Measurements from ENCODE around the gene KCNN4.
A peak's percentile ranks its signal among the peaks of the same experiment; 100 is the strongest.

The KCNN4 gene

DNA sequence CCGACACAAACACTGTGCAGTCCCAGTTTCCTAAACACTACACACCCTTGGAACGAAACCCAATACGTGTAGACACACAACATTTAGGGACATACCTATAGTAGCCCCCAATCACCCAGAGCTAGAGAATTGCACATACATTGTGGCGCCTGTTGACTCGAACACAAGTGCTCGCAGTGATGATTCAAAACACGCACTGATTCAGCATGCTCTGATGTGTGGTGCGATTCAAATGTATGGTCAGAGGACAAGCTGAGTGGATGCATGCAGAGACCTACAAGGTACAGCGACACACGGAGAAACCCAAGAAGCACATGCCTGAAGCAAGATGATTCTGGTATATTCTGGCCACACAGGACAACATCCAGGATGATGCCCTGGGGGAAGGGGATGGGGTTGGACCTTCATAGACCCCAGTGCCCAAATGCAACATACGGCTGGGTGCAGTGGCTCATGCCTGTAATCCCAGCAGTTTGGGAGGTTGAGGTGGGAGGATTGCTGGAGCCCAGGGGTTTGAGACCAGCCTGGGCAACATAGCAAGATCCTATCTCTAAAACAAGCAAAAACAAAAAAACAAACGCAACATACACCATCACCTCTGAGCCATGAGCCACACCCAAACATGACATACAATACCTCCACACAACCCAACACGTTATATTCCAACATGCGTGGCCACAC lies 997 bp upstream of the KCNN4 start:
- H3K27ac ChIP-seq = peak overlapping the region; percentile 96
- TF ChIP-seq, protein P1, sequence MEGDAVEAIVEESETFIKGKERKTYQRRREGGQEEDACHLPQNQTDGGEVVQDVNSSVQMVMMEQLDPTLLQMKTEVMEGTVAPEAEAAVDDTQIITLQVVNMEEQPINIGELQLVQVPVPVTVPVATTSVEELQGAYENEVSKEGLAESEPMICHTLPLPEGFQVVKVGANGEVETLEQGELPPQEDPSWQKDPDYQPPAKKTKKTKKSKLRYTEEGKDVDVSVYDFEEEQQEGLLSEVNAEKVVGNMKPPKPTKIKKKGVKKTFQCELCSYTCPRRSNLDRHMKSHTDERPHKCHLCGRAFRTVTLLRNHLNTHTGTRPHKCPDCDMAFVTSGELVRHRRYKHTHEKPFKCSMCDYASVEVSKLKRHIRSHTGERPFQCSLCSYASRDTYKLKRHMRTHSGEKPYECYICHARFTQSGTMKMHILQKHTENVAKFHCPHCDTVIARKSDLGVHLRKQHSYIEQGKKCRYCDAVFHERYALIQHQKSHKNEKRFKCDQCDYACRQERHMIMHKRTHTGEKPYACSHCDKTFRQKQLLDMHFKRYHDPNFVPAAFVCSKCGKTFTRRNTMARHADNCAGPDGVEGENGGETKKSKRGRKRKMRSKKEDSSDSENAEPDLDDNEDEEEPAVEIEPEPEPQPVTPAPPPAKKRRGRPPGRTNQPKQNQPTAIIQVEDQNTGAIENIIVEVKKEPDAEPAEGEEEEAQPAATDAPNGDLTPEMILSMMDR (conservative IDR thresholded peaks at IDR 0.05; ENCODE audit: low read depth) = no peak
- POLR2A ChIA-PET (ENCODE audit: low non-redundant PET) = interaction anchor here (1.2 kb wide), 1 partner anchor 25 kb away, joined by 3 read pairs; no protein-coding TSS in a partner anchor
- CTCF ChIA-PET = no interaction called here
- no peak for DNase-seq (ENCODE audit: low spot score)

- POLR2A ChIA-PET (ENCODE audit: low non-redundant PET) = interaction anchor here (1.0 kb wide), 2 partner anchors 10 to 27 kb away, joined by 3 to 4 read pairs; no protein-coding TSS in a partner anchor
- peak overlapping the region; percentile 96 for H3K27ac ChIP-seq
- TF ChIP-seq, protein P1 (conservative IDR thresholded peaks at IDR 0.05; ENCODE audit: low read depth) = peak; percentile 41
- DNase-seq (ENCODE audit: low spot score) = no peak
- CTCF ChIA-PET = interaction anchor here (0.6 to 1.8 kb wide), 3 partner anchors 34 to 513 kb away, joined by 4 to 7 read pairs (median 5); no protein-coding TSS in a partner anchor
Measured at GRCh38 chr19:43779820-43780219, 953 bp downstream of the KCNN4 start.

DNA sequence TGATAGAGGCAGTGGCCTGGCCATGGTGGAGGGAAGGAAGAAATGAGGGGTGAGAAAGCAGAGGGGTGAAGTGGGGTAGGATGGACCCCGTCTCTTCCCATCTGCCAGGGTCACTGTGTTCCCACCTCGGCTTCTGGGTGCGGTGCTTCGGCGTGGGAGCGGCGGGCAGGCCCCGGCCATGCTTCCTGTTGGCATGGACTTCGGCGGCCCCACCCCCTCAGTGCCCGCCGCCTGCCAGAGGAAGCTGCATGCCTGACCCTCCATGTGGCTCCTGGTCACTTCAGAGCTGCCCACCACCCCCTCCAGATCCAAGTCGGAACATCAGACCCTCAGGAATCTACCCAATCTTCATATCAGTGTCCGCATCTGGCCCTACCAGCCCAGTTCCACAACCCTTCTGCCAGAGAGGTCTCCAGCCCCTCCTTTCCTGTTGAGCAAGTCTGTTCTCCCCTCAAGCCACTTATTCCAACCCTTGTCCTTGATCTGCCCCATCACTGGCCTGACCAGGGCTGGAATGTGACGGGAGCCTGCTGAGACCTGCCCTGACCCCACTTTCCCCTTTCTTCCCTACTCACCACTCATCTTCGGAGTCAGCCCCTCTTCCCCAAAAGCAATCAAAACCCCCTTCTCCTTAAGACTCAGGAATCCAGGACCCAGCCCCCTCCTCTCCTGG lies 1.5 kb downstream of the KCNN4 start:
- peak overlapping the region; percentile 96 for H3K27ac ChIP-seq
- CTCF ChIA-PET = interaction anchor here (0.6 to 2.0 kb wide), 7 partner anchors 9 to 512 kb away, joined by 3 to 7 read pairs (median 5); partner anchors contain the start of gene SMG9
- no peak for DNase-seq (ENCODE audit: low spot score)
- TF ChIP-seq, protein P1 (conservative IDR thresholded peaks at IDR 0.05; ENCODE audit: low read depth) = no peak
- POLR2A ChIA-PET (ENCODE audit: low non-redundant PET) = interaction anchor here (1.0 kb wide), 1 partner anchor 9 kb away, joined by 4 read pairs; no protein-coding TSS in a partner anchor

DNA sequence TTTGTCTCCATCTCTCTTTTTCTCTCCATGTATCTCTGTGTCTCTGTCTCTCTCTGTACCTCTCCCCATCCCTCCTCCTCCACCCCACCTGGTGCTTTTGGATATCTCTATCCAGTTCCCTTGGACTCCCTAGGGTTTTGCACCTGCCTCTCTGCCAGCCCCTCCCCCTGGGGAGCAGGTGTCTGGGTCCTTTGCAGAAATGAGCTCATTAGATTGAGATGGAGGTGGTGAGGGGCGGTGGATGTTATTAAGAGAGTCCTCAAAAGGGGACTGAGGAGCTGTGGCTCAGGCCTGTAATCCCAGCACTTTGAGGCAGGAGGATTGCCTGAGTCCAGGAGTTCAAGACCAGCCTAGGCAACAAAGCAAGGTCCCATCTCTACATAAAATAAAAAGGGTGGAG lies 2.1 kb downstream of the KCNN4 start:
- CTCF ChIA-PET = interaction anchor here (0.6 to 2.0 kb wide), 4 partner anchors 10 to 33 kb away, joined by 3 to 7 read pairs (median 6); partner anchors contain the start of gene SMG9
- peak overlapping the region; percentile 96 for H3K27ac ChIP-seq

DNA sequence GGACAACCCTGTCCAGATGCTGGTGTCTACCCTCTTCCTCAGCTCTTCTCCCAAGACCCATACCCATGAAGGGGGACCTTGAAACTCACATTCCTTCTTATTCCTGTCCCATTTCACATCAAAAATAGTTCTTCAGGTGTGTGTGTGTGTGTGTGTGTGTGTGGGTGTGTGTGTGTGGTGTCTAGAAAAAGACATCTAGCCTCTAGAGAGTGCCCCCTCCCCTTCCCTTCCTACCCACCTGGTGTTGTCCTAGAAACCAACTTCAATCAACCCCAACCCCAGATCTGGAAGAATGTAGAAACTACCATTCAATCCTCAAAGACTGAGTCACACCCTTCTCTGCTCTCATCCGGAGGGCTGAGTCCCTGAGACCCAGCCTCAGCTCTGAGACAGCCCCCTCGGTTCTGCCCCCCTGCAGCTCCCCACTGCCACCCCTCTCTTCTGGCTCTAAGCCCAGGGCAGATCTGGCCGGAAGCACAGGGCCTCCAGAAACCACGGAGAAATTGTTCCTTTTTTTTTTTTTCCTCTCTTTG lies 3.5 kb downstream of the KCNN4 start:
- POLR2A ChIA-PET (ENCODE audit: low non-redundant PET) = interaction anchor here (0.6 kb wide), 1 partner anchor 12 kb away, joined by 4 read pairs; no protein-coding TSS in a partner anchor
- TF ChIP-seq, protein P1 (conservative IDR thresholded peaks at IDR 0.05; ENCODE audit: low read depth) = no peak
- peak overlapping the region; percentile 96 for H3K27ac ChIP-seq

More for the DNA sequence above, 2.1 kb downstream of the KCNN4 start:
- POLR2A ChIA-PET (ENCODE audit: low non-redundant PET) = no interaction called here
- DNase-seq (ENCODE audit: low spot score) = no peak
- TF ChIP-seq, protein P1 (conservative IDR thresholded peaks at IDR 0.05; ENCODE audit: low read depth) = no peak

DNA sequence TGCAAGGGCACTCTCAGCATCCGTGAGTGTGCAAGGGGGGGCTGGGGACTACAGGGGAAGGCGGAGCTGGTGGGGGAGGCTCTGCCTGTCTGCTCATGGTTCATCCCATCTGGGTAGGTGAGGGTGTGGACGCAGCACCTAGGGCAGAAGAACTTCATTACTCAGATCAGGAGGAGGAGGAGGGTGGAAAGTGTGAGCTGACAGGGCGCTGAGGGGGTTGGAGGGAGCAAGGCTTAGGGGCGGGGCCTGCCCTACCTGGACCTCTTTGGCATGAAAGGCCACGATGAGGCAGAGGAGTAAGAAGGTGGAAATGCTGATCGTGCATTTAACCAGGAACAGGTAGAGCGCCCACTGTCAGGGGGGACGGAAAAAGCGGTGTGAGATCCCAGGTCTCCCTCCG lies 4.5 kb downstream of the KCNN4 start:
- POLR2A ChIA-PET (ENCODE audit: low non-redundant PET) = no interaction called here
- CTCF ChIA-PET = interaction anchor here (1.9 kb wide), 1 partner anchor 10 kb away, joined by 7 read pairs; no protein-coding TSS in a partner anchor
- DNase-seq (ENCODE audit: low spot score) = no peak
- TF ChIP-seq, protein P1 (conservative IDR thresholded peaks at IDR 0.05; ENCODE audit: low read depth) = no peak
- peak overlapping the region; percentile 96 for H3K27ac ChIP-seq

More for the DNA sequence above, 3.5 kb downstream of the KCNN4 start:
- no peak for DNase-seq (ENCODE audit: low spot score)
- CTCF ChIA-PET = interaction anchor here (0.5 to 2.0 kb wide), 3 partner anchors 9 to 32 kb away, joined by 3 to 7 read pairs (median 7); no protein-coding TSS in a partner anchor

All from RWPE1 (cell line).